ENCODE data around the gene SCAF8.
"Not testable (repeated sequence)": the region's sequence is repeated elsewhere in the genome, so short reads cannot be mapped to it uniquely, and the experiment has no call there.

SCAF8 gene

GRCh38 chr6:154749341-154749740 lies 16.1 kb downstream of the SCAF8 start:
- Mint-ChIP-seq H3K36me3 (peaks cover 10 to 30% of the 10 kb centered on the region in 2 donors), H3K27me3 (no peaks in the 10 kb centered on the region), H3K9me3 (no peaks in the 10 kb centered on the region), H3K27ac (no peak overlapping the region), H3K4me1 (peaks cover 22 to 48% of the 10 kb centered on the region in 2 donors), H3K4me3 (no peak overlapping the region)
- ATAC-seq (replicated peaks) (no peak), DNase-seq (no peak)

- Mint-ChIP-seq H3K4me3 (no peak overlapping the region), H3K9me3 (no peaks in the 10 kb centered on the region), H3K27me3 (no peaks in the 10 kb centered on the region), H3K4me1 (peaks cover 17 to 48% of the 10 kb centered on the region in 2 donors), H3K36me3 (peaks cover 6 to 21% of the 10 kb centered on the region in 2 donors), H3K27ac (peak overlapping the region; percentile 66)
- no peak for DNase-seq
- ATAC-seq (replicated peaks): no peak
Measured at GRCh38 chr6:154751011-154751800, 18.0 kb downstream of the SCAF8 start.

GRCh38 chr6:154752022-154752421 lies 18.8 kb downstream of the SCAF8 start:
- Mint-ChIP-seq H3K4me1 (peaks cover 17 to 52% of the 10 kb centered on the region in 2 donors), H3K9me3 (no peaks in the 10 kb centered on the region), H3K27ac (no peak overlapping the region), H3K36me3 (peaks cover 9 to 21% of the 10 kb centered on the region in 2 donors), H3K27me3 (no peaks in the 10 kb centered on the region), H3K4me3 (no peak overlapping the region)
- no peak for ATAC-seq (replicated peaks)
- DNase-seq: no peak

GRCh38 chr6:154754152-154754551 lies 20.9 kb downstream of the SCAF8 start:
- ATAC-seq (replicated peaks) (no peak), DNase-seq (no peak)
- Mint-ChIP-seq H3K4me1 (peaks cover 29 to 70% of the 10 kb centered on the region in 2 donors), H3K4me3 (no peak overlapping the region), H3K27ac (no peak overlapping the region), H3K9me3 (no peaks in the 10 kb centered on the region), H3K27me3 (no peaks in the 10 kb centered on the region), H3K36me3 (peaks cover 12 to 30% of the 10 kb centered on the region in 2 donors)

GRCh38 chr6:154757352-154758050 lies 24.3 kb downstream of the SCAF8 start:
- DNase-seq (no peak), ATAC-seq (replicated peaks) (no peak)
- H3K9me3 Mint-ChIP-seq: peaks cover 0 to 3% of the 10 kb centered on the region in 2 donors
- peaks cover 23 to 58% of the 10 kb centered on the region in 2 donors for H3K4me1 Mint-ChIP-seq
- peak overlapping the region; percentile 20 for H3K27ac Mint-ChIP-seq
- peaks cover 10 to 24% of the 10 kb centered on the region in 2 donors for H3K36me3 Mint-ChIP-seq
- no peaks in the 10 kb centered on the region for H3K27me3 Mint-ChIP-seq
- H3K4me3 Mint-ChIP-seq: no peak overlapping the region

GRCh38 chr6:154758125-154758524 lies 24.9 kb downstream of the SCAF8 start:
- no peak overlapping the region for H3K4me3 Mint-ChIP-seq
- ATAC-seq (replicated peaks) (no peak), DNase-seq (no peak)
- H3K27me3 Mint-ChIP-seq: no peaks in the 10 kb centered on the region
- peaks cover 26 to 62% of the 10 kb centered on the region in 2 donors for H3K4me1 Mint-ChIP-seq
- H3K27ac Mint-ChIP-seq: peak overlapping the region; percentile 20
- peaks cover 0 to 3% of the 10 kb centered on the region in 2 donors for H3K9me3 Mint-ChIP-seq
- peaks cover 10 to 28% of the 10 kb centered on the region in 2 donors for H3K36me3 Mint-ChIP-seq

- Mint-ChIP-seq H3K9me3 (peaks cover 0 to 3% of the 10 kb centered on the region in 2 donors), H3K27ac (no peak overlapping the region), H3K4me3 (no peak overlapping the region), H3K36me3 (peaks cover 7 to 29% of the 10 kb centered on the region in 2 donors), H3K4me1 (peaks cover 37 to 65% of the 10 kb centered on the region in 2 donors), H3K27me3 (no peaks in the 10 kb centered on the region)
- no peak for ATAC-seq (replicated peaks)
- no peak for DNase-seq
Measured at GRCh38 chr6:154763650-154764049, 30.4 kb downstream of the SCAF8 start.

- H3K4me1 Mint-ChIP-seq: peaks cover 38 to 66% of the 10 kb centered on the region in 2 donors
- DNase-seq: no peak
- H3K27me3 Mint-ChIP-seq: no peaks in the 10 kb centered on the region
- no peak overlapping the region for H3K4me3 Mint-ChIP-seq
- peaks cover 4 to 30% of the 10 kb centered on the region in 2 donors for H3K36me3 Mint-ChIP-seq
- no peak for ATAC-seq (replicated peaks)
- peaks cover 0 to 3% of the 10 kb centered on the region in 2 donors for H3K9me3 Mint-ChIP-seq
- peak overlapping the region; percentile 67 for H3K27ac Mint-ChIP-seq
Measured at GRCh38 chr6:154765273-154765672, 32.1 kb downstream of the SCAF8 start.

- ATAC-seq (replicated peaks) (no peak), DNase-seq (no peak)
- H3K27me3 Mint-ChIP-seq: no peaks in the 10 kb centered on the region
- peaks cover 0 to 5% of the 10 kb centered on the region in 2 donors for H3K9me3 Mint-ChIP-seq
- H3K4me3 Mint-ChIP-seq: no peak overlapping the region
- peaks cover 40 to 65% of the 10 kb centered on the region in 2 donors for H3K4me1 Mint-ChIP-seq
- H3K27ac Mint-ChIP-seq: peak overlapping the region; percentile 37
- H3K36me3 Mint-ChIP-seq: peaks cover 3 to 29% of the 10 kb centered on the region in 2 donors
Measured at GRCh38 chr6:154766288-154766687, 33.1 kb downstream of the SCAF8 start.

- ATAC-seq (replicated peaks): no peak
- no peak overlapping the region for H3K4me3 Mint-ChIP-seq
Measured at GRCh38 chr6:154767003-154767723, 33.9 kb downstream of the SCAF8 start.

GRCh38 chr6:154768280-154768679 lies 35.1 kb downstream of the SCAF8 start:
- Mint-ChIP-seq H3K9me3 (peaks cover 0 to 2% of the 10 kb centered on the region in 2 donors), H3K36me3 (peaks cover 4 to 25% of the 10 kb centered on the region in 2 donors), H3K4me1 (peaks cover 38 to 60% of the 10 kb centered on the region in 2 donors), H3K27ac (no peak overlapping the region), H3K27me3 (no peaks in the 10 kb centered on the region), H3K4me3 (no peak overlapping the region)
- DNase-seq (no peak), ATAC-seq (replicated peaks) (no peak)

More at GRCh38 chr6:154767003-154767723, 33.9 kb downstream of the SCAF8 start:
- H3K27ac Mint-ChIP-seq: peak overlapping the region; percentile 43
- no peaks in the 10 kb centered on the region for H3K27me3 Mint-ChIP-seq
- peaks cover 0 to 3% of the 10 kb centered on the region in 2 donors for H3K9me3 Mint-ChIP-seq
- peaks cover 41 to 61% of the 10 kb centered on the region in 2 donors for H3K4me1 Mint-ChIP-seq
- DNase-seq: no peak
- peaks cover 4 to 32% of the 10 kb centered on the region in 2 donors for H3K36me3 Mint-ChIP-seq

GRCh38 chr6:154773610-154774089 lies 40.4 kb downstream of the SCAF8 start:
- H3K27me3 Mint-ChIP-seq: no peaks in the 10 kb centered on the region
- H3K36me3 Mint-ChIP-seq: peaks cover 6 to 22% of the 10 kb centered on the region in 2 donors
- H3K4me3 Mint-ChIP-seq: no peak overlapping the region
- no peak for DNase-seq
- ATAC-seq (replicated peaks): peak; percentile 66 to 88
- H3K27ac Mint-ChIP-seq: peak overlapping the region; percentile 25
- H3K9me3 Mint-ChIP-seq: peaks cover 0 to 2% of the 10 kb centered on the region in 2 donors
- peaks cover 18 to 20% of the 10 kb centered on the region in 2 donors for H3K4me1 Mint-ChIP-seq

- Mint-ChIP-seq H3K36me3 (peaks cover 20 to 37% of the 10 kb centered on the region in 2 donors), H3K4me1 (peaks cover 8 to 13% of the 10 kb centered on the region in 2 donors)
- not testable (repeated sequence) for H3K9me3 Mint-ChIP-seq; ATAC-seq (replicated peaks); DNase-seq; H3K4me3 Mint-ChIP-seq; H3K27ac Mint-ChIP-seq; H3K27me3 Mint-ChIP-seq
Measured at GRCh38 chr6:154779157-154779556, 45.9 kb downstream of the SCAF8 start.

GRCh38 chr6:154782193-154782592 lies 49.0 kb downstream of the SCAF8 start:
- peaks cover 20 to 43% of the 10 kb centered on the region in 2 donors for H3K36me3 Mint-ChIP-seq
- H3K27me3 Mint-ChIP-seq: no peaks in the 10 kb centered on the region
- ATAC-seq (replicated peaks): no peak
- DNase-seq: no peak
- peak overlapping the region; percentile 2 for H3K27ac Mint-ChIP-seq
- H3K4me1 Mint-ChIP-seq: peaks cover 14 to 15% of the 10 kb centered on the region in 2 donors
- no peak overlapping the region for H3K4me3 Mint-ChIP-seq
- H3K9me3 Mint-ChIP-seq: no peaks in the 10 kb centered on the region
